H9 (cell line): ENCODE results near the gene MESD. TPM values are rescaled to one million over a fixed set of nuclear protein-coding genes. Genes with fewer than 3 reads are reported as not detected.

Experiments
- DNase-seq: peaks from one replicate; pipeline ENCODE4 v3.0.0-alpha.2; 2017
- H2AFZ ChIP-seq: one replicate; pipeline ENCODE4 v1.6.1; 2013; ENCODE audit warnings: mild to moderate bottlenecking, low read length, control low read depth, moderate library complexity
- H2AK5ac ChIP-seq: 2 replicates; pipeline ENCODE4 v1.6.1; 2013; ENCODE audit warnings: low read length, control low read depth, mixed read lengths; ENCODE audit not compliant: insufficient read length
- H2BK120ac ChIP-seq: one replicate; pipeline ENCODE4 v1.6.1; 2013; ENCODE audit warnings: low read depth, mild to moderate bottlenecking, low read length, control low read depth, inconsistent platforms; ENCODE audit not compliant: poor library complexity, severe bottlenecking
- H2BK12ac ChIP-seq: 2 replicates; pipeline ENCODE4 v1.6.1; 2013; ENCODE audit warnings: low read length, control low read depth, mixed read lengths, low read depth; ENCODE audit not compliant: insufficient read length
- H2BK15ac ChIP-seq: 2 replicates; pipeline ENCODE4 v1.6.1; 2013; ENCODE audit warnings: low read depth, low read length, control low read depth
- H2BK20ac ChIP-seq: one replicate; pipeline ENCODE4 v1.6.1; 2013; ENCODE audit warnings: low read depth, mild to moderate bottlenecking, low read length, control low read depth, inconsistent platforms; ENCODE audit not compliant: poor library complexity, severe bottlenecking
- H2BK5ac ChIP-seq: 2 replicates; pipeline ENCODE4 v1.6.1; 2013; ENCODE audit warnings: low read length, control low read depth, mixed read lengths; ENCODE audit not compliant: insufficient read length
- H3K14ac ChIP-seq: 2 replicates; pipeline ENCODE4 v1.6.1; 2013; ENCODE audit warnings: low read length, control low read depth; ENCODE audit not compliant: insufficient read depth
- H3K18ac ChIP-seq: 2 replicates; pipeline ENCODE4 v1.6.1; 2013; ENCODE audit warnings: low read depth, mild to moderate bottlenecking, mixed read lengths, low read length, control low read depth; ENCODE audit not compliant: insufficient read length
- H3K23ac ChIP-seq: 2 replicates; pipeline ENCODE4 v1.6.1; 2013; ENCODE audit warnings: low read length, control low read depth, mixed read lengths, low read depth; ENCODE audit not compliant: insufficient read length
- H3K23me2 ChIP-seq: 2 replicates; pipeline ENCODE4 v1.6.1; 2013; ENCODE audit warnings: low read depth, mild to moderate bottlenecking, mixed read lengths, low read length, control low read depth; ENCODE audit not compliant: insufficient read length, poor library complexity, severe bottlenecking
- H3K27ac ChIP-seq: 2 replicates; pipeline ENCODE4 v1.5.1; 2013; ENCODE audit warnings: low read length, control low read depth, mixed read lengths, low read depth; ENCODE audit not compliant: insufficient read length
- H3K27me3 ChIP-seq: 2 replicates; pipeline ENCODE4 v1.6.1; 2013; ENCODE audit warnings: low read length, control low read depth, inconsistent platforms; ENCODE audit not compliant: insufficient read depth
- H3K4ac ChIP-seq: 2 replicates; pipeline ENCODE4 v1.6.1; 2013; ENCODE audit warnings: low read depth, mild to moderate bottlenecking, control low read depth, inconsistent platforms, low read length, moderate library complexity
- H3K4me1 ChIP-seq: 2 replicates; pipeline ENCODE4 v1.6.1; 2013; ENCODE audit warnings: low read length, control low read depth, inconsistent platforms; ENCODE audit not compliant: insufficient read depth
- H3K4me2 ChIP-seq: 2 replicates; pipeline ENCODE4 v1.6.1; 2013; ENCODE audit warnings: low read length, control low read depth, mixed read lengths; ENCODE audit not compliant: insufficient read length, insufficient read depth
- H3K56ac ChIP-seq: 2 replicates; pipeline ENCODE4 v1.6.1; 2013; ENCODE audit warnings: low read depth, mild to moderate bottlenecking, mixed read lengths, low read length, control low read depth; ENCODE audit not compliant: insufficient read length
- H3K79me1 ChIP-seq: 2 replicates; pipeline ENCODE4 v1.6.1; 2013; ENCODE audit warnings: low read depth, mild to moderate bottlenecking, moderate library complexity, low read length, control low read depth, inconsistent platforms; ENCODE audit not compliant: insufficient read depth, poor library complexity, severe bottlenecking
- H3K79me2 ChIP-seq: 2 replicates; pipeline ENCODE4 v1.6.1; 2013; ENCODE audit warnings: low read length, control low read depth, inconsistent platforms; ENCODE audit not compliant: insufficient read depth
- H3K9ac ChIP-seq: 2 replicates; pipeline ENCODE4 v1.6.1; 2013; ENCODE audit warnings: low read length, control low read depth, mixed read lengths; ENCODE audit not compliant: insufficient read length; ENCODE audit errors: extremely low read depth
- H3K9me3 ChIP-seq: one replicate; pipeline ENCODE4 v1.6.1; 2013; ENCODE audit warnings: low read depth, low read length, inconsistent platforms; ENCODE audit not compliant: control insufficient read depth
- H3T11ph ChIP-seq: one replicate; pipeline ENCODE4 v1.6.1; 2013; ENCODE audit warnings: mild to moderate bottlenecking, low read length, control low read depth, inconsistent platforms
- H4K20me1 ChIP-seq: one replicate; pipeline ENCODE4 v1.6.1; 2013; ENCODE audit not compliant: control insufficient read depth, insufficient read length, insufficient read depth
- H4K5ac ChIP-seq: 2 replicates; pipeline ENCODE4 v1.6.1; 2013; ENCODE audit warnings: low read depth, mild to moderate bottlenecking, mixed read lengths, low read length, control low read depth; ENCODE audit not compliant: insufficient read length
- H4K8ac ChIP-seq: replicated peaks from 2 replicates; pipeline ENCODE4 v1.6.1; 2013; ENCODE audit warnings: low read length, control low read depth, mixed read lengths, low read depth; ENCODE audit not compliant: insufficient read length
- H4K91ac ChIP-seq: 2 replicates; pipeline ENCODE4 v1.6.1; 2013; ENCODE audit warnings: low read depth, mild to moderate bottlenecking, moderate library complexity, mixed read lengths, low read length, control low read depth; ENCODE audit not compliant: insufficient read length
- H3K27ac Mint-ChIP-seq, 3 experiments: 2 replicates in 2 of 3; 3 replicates in 1 of 3; pipeline ENCODE4 v1.8.0; 2020 to 2021; ENCODE audit warnings: mixed read lengths in 3 of 3, mild to moderate bottlenecking in 1 of 3, moderate library complexity in 1 of 3
- H3K27me3 Mint-ChIP-seq: 2 replicates; pipeline ENCODE4 v1.8.0; 2021; ENCODE audit warnings: low read depth, mild to moderate bottlenecking, moderate library complexity, mixed read lengths
- H3K36me3 Mint-ChIP-seq, 3 experiments: 2 replicates in 2 of 3; 3 replicates in 1 of 3; pipeline ENCODE4 v1.8.0; 2020 to 2021; ENCODE audit warnings: low read depth in 3 of 3, mixed read lengths in 3 of 3; ENCODE audit not compliant: insufficient read depth in 1 of 3
- H3K4me1 Mint-ChIP-seq, 2 experiments: 2 replicates each; pipeline ENCODE4 v1.8.0; 2020; ENCODE audit warnings: mixed read lengths in 2 of 2
- H3K4me3 Mint-ChIP-seq, 2 experiments: 2 replicates in 1 of 2; 3 replicates in 1 of 2; pipeline ENCODE4 v1.8.0; 2020 to 2021; ENCODE audit warnings: mild to moderate bottlenecking in 2 of 2, mixed read lengths in 2 of 2, moderate library complexity in 1 of 2
- H3K9me3 Mint-ChIP-seq, 2 experiments: 2 replicates in 1 of 2; 3 replicates in 1 of 2; pipeline ENCODE4 v1.8.0; 2020; ENCODE audit warnings: mild to moderate bottlenecking in 2 of 2, mixed read lengths in 2 of 2, moderate library complexity in 1 of 2
- WGBS: extraction: QIAGEN DNeasy Blood & Tissue Kit; methylation state at CpG from one replicate; pipeline ENCODE4 v1.1.7; 2013; ENCODE audit warnings: missing lambda C conversion rate, low lambda C conversion rate, mixed read lengths; ENCODE audit not compliant: insufficient read length; ENCODE audit errors: extremely low coverage; 5-methylcytosine and 5-hydroxymethylcytosine counted together
- total RNA-seq: library from RNA; stranded (reverse); gene quantifications from 2 replicates; pipeline ENCODE4 v1.2.1, GENCODE V29; 2021
- TF ChIP-seq, protein P1 (sequence below): fragments of 200-600 bp; sonication (generic); conservative IDR thresholded peaks from 3 replicates; pipeline ENCODE4 v1.8.0; 2021; ENCODE audit warnings: antibody characterized with exemption, mild to moderate bottlenecking

The MESD gene
- total RNA-seq, 1 experiment from 2014 or later = 29.1 TPM

DNA sequence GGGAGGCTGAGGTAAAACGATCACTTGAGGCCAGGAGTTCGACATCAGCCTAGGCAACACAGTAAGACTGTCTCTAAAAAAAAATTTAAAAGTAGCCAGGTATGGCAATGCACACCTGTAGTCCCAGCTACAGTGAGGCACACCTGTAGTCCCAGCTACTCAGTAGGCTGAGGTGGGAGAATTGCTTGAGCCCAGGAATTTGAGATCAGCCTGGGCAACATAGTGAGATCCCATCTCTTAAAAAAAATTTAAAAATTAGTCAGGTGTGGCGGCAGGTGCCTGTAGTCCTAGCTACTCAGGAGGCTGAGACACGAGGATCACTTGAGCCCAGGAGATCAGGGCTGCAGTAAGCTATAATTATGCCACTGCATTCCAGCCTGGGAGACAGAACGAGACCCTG is 6.8 kb downstream of the MESD start:
- Histone ChIP-seq H3K27ac (no peak overlapping the region), H3K23ac (no peak overlapping the region), H4K91ac (no peak overlapping the region), H3K4me1 (peaks cover 2% of the 10 kb centered on the region; the same call in 1 of the 2 replicates), H2BK120ac (no peak overlapping the region), H4K5ac (no peak overlapping the region), H3K14ac (no peak overlapping the region), H3K23me2 (no peaks in the 10 kb centered on the region), H3K4me2 (no peak overlapping the region), H3T11ph (no peak overlapping the region), H2BK12ac (no peak overlapping the region), H3K79me1 (peaks cover 16% of the 10 kb centered on the region), H3K56ac (no peak overlapping the region), H3K18ac (no peak overlapping the region), H3K4ac (no peak overlapping the region), H4K20me1 (no peaks in the 10 kb centered on the region), H3K27me3 (no peaks in the 10 kb centered on the region), H2BK15ac (no peak overlapping the region), H2BK20ac (no peak overlapping the region), H4K8ac (no peak overlapping the region), H2BK5ac (no peak overlapping the region), H3K79me2 (peaks cover 24% of the 10 kb centered on the region; the same call in 1 of the 2 replicates), H3K9me3 (no peaks in the 10 kb centered on the region), H2AK5ac (no peak overlapping the region), H2AFZ (no peak overlapping the region), H3K9ac (no peak overlapping the region)
- DNase-seq = no peak
- no peak overlapping the region for H3K27ac Mint-ChIP-seq
- H3K9me3 Mint-ChIP-seq = no peaks in the 10 kb centered on the region
- no peak overlapping the region for H3K4me3 Mint-ChIP-seq
- H3K36me3 Mint-ChIP-seq = peaks cover 17 to 38% (median 35%) of the 10 kb centered on the region in 3 experiments
- peaks cover 25 to 27% of the 10 kb centered on the region in 2 experiments for H3K4me1 Mint-ChIP-seq
- TF ChIP-seq, protein P1, sequence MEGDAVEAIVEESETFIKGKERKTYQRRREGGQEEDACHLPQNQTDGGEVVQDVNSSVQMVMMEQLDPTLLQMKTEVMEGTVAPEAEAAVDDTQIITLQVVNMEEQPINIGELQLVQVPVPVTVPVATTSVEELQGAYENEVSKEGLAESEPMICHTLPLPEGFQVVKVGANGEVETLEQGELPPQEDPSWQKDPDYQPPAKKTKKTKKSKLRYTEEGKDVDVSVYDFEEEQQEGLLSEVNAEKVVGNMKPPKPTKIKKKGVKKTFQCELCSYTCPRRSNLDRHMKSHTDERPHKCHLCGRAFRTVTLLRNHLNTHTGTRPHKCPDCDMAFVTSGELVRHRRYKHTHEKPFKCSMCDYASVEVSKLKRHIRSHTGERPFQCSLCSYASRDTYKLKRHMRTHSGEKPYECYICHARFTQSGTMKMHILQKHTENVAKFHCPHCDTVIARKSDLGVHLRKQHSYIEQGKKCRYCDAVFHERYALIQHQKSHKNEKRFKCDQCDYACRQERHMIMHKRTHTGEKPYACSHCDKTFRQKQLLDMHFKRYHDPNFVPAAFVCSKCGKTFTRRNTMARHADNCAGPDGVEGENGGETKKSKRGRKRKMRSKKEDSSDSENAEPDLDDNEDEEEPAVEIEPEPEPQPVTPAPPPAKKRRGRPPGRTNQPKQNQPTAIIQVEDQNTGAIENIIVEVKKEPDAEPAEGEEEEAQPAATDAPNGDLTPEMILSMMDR = no peak
- H3K27me3 Mint-ChIP-seq = no peaks in the 10 kb centered on the region
- no CpG with 5 or more reads among the region's 5 CpGs for WGBS
